Adrenal gland (tissue), 12 donors: ENCODE results near the gene GTF2IRD1. TPM values are rescaled to one million over a fixed set of nuclear protein-coding genes. Genes with fewer than 3 reads are reported as not detected.
"Not testable (repeated sequence)": the region's sequence is repeated elsewhere in the genome, so short reads cannot be mapped to it uniquely, and the experiment has no call there.

Source experiments
- DNase-seq, 7 donors: peaks; one replicate each; pipeline ENCODE4 v3.0.0-alpha.2; 2019 to 2020
- H3K27ac ChIP-seq, 5 donors: fragments of 200-600 bp; sonication (generic) in 4 of 5; 1 replicate in 3 of 5; 2 replicates in 2 of 5; pipeline versions ENCODE4 v1.5.1 to v1.8.0; 2016 to 2020; ENCODE audit warnings: mild to moderate bottlenecking in 1 of 5
- H3K27me3 ChIP-seq: fragments of 200-600 bp; 2 replicates; pipeline ENCODE4 v1.8.0; 2021
- H3K36me3 ChIP-seq, 2 donors: fragments of 200-600 bp; replicated peaks in 1 of 2; 1 replicate in 1 of 2; 2 replicates in 1 of 2; pipeline versions ENCODE4 v1.5.1 to v1.8.0; 2018 to 2022
- H3K4me1 ChIP-seq, 2 donors: fragments of 200-600 bp; replicated peaks in 1 of 2; 1 replicate in 1 of 2; 2 replicates in 1 of 2; pipeline versions ENCODE4 v1.5.1 to v1.8.0; 2018 to 2021
- H3K4me3 ChIP-seq, 4 donors: fragments of 200-600 bp; sonication (generic) in 3 of 4; one replicate each; pipeline ENCODE4 v1.5.1; 2016 to 2018
- H3K9me3 ChIP-seq, 3 donors: fragments of 200-600 bp; sonication (generic) in 1 of 3; replicated peaks in 1 of 3; 1 replicate in 2 of 3; 2 replicates in 1 of 3; pipeline versions ENCODE4 v1.5.1 to v1.8.0; 2016 to 2021
- CTCF ChIP-seq, 6 experiments: fragments of 450-650 bp in 4 of 6; fragments of 200-600 bp in 2 of 6; sonication (generic) in 1 of 6; IDR thresholded peaks; 1 replicate in 5 of 6; 2 replicates in 1 of 6; pipeline versions ENCODE4 v1.5.1 to v1.8.0; 2016 to 2021; ENCODE audit warnings: antibody characterized with exemption in 6 of 6, mild to moderate bottlenecking in 2 of 6, moderate library complexity in 1 of 6
- POLR2A ChIP-seq, 2 donors: fragments of 450-650 bp; IDR thresholded peaks; one replicate each; pipeline ENCODE4 v1.6.1; 2017; ENCODE audit warnings: antibody characterized with exemption in 2 of 2, mild to moderate bottlenecking in 2 of 2, moderate library complexity in 1 of 2
- WGBS, 4 donors: extraction: QIAGEN DNeasy Blood & Tissue Kit in 2 of 4; methylation state at CpG; one replicate each; pipeline versions ENCODE4 v1.1.5 to v1.1.7; 2013 to 2017; 5-methylcytosine and 5-hydroxymethylcytosine counted together
- intact Hi-C, 2 donors: fragments of 100-400 bp; cut with DNase I; formaldehyde crosslinking; loops; one replicate each; pipeline versions ENCODE4 v1.14.1 to v1.15.0; 2022 to 2023
- polyA plus RNA-seq, 3 donors: library from polyadenylated mRNA; stranded (reverse); fragments of 200-250 nt in 2 of 3; fragments of 350-450 nt in 1 of 3; fragmentation: Illumina TruSeq in 1 of 3; extraction: RNeasy Lipid Tissue Mini Kit (QIAGEN cat#74804) in 1 of 3; gene quantifications; one replicate each; pipeline ENCODE4 v1.2.3, GENCODE V29; 2013 to 2014
- total RNA-seq, 9 donors: library from RNA; depleted of rRNA in 4 of 9; stranded (reverse); fragments of >200 nt in 4 of 9; fragments of 120-200 nt in 1 of 9; fragmentation: NEBNext Ultra II Directional in 1 of 9; extraction: Animal tissue kit (Norgen Biotek cat#: 25700) in 1 of 9; gene quantifications; one replicate each; pipeline versions ENCODE4 v1.1.0 to v1.2.4, GENCODE V29; 2013 to 2023
- donor health status: healthy with polysubstance abuse.
- donor health status: Bipolar disorder and iron deficiency.
- donor health status: DM: yes; HTN: yes; CAD: no.
- donor health status: DM: no; HTN: no; CAD: no.
- donor health status: DM: no; HTN: no; CAD: no.
- donor health status: DM: yes; HTN: yes; CAD: no.

GTF2IRD1 gene
- total and polyA plus RNA-seq, 12 donors, result 7.4 to 41.3 (median 25.2) TPM

DNA sequence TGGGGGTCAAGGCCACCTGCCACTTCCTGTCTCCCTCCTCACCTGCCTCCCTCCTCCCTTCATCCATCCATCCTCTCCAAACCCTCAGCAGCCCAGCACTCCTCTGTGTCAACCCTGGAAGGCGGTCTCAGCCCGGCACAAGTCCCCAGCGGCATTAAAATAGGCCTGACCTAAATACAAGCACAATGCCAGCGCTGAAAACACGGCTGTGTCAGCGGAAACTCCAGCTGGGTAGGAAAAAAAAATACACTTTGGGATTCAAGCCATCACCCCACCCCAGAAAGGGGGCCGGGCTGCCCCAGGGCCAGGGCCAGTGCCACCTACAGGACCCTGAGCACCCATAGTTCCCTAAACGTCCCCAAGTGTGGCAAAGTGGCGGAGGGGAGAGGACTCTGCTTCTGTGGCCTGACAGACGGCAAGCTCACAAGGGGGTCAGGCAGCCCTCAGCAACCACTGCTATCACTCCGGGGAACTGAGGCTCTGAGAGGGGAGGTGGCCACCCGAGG lies 22.7 kb upstream of the GTF2IRD1 start:
- Histone ChIP-seq H3K9me3 (no peaks in the 10 kb centered on the region), H3K4me3 (no peak overlapping the region), H3K4me1 (no peaks in the 10 kb centered on the region), H3K27ac (no peak overlapping the region), H3K27me3 (no peaks in the 10 kb centered on the region), H3K36me3 (no peaks in the 10 kb centered on the region)
- peak in 1 of 7 donors; percentile 20 for DNase-seq
- WGBS, 4 donors, result 55 to 78% (median 69%) methylated on average over 11 to 12 of the region's 12 CpGs
- TF ChIP-seq CTCF (IDR thresholded peaks at IDR 0.05) (no peak), POLR2A (IDR thresholded peaks at IDR 0.05) (no peak)
- intact Hi-C loops, result no loop called here

DNA sequence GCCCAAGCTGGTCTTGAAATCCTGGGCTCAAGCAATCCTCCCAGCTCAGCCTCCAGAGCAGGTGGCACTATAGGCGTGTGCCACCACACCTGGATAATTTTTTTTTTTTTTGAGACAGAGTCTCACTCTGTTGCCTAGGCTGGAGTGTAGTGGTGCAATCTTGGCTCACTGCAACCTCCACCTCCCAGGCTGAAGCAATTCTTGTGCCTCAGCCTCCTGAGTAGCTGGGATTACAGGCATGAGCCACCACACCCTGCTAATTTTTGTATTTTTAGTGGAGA lies 16.5 kb upstream of the GTF2IRD1 start:
- H3K27me3 ChIP-seq, intact Hi-C loops, H3K4me3 ChIP-seq, H3K36me3 ChIP-seq, H3K4me1 ChIP-seq, DNase-seq, H3K9me3 ChIP-seq, H3K27ac ChIP-seq: not testable (repeated sequence)
- WGBS, 4 donors, result 88 to 100% (median 99%) methylated on average over 1 of the region's 1 CpG

GRCh38 chr7:74438327-74438726 lies 15.4 kb upstream of the GTF2IRD1 start:
- Histone ChIP-seq H3K9me3 (no peaks in the 10 kb centered on the region), H3K4me1 (no peaks in the 10 kb centered on the region), H3K36me3 (no peaks in the 10 kb centered on the region), H3K27ac (no peak overlapping the region), H3K4me3 (no peak overlapping the region), H3K27me3 (no peaks in the 10 kb centered on the region)
- TF ChIP-seq CTCF (IDR thresholded peaks at IDR 0.05) (no peak), POLR2A (IDR thresholded peaks at IDR 0.05) (no peak)
- intact Hi-C loops, result no loop called here
- WGBS, 4 donors, result 95 to 97% (median 96%) methylated on average over 2 of the region's 2 CpGs
- DNase-seq, result no peak

DNA sequence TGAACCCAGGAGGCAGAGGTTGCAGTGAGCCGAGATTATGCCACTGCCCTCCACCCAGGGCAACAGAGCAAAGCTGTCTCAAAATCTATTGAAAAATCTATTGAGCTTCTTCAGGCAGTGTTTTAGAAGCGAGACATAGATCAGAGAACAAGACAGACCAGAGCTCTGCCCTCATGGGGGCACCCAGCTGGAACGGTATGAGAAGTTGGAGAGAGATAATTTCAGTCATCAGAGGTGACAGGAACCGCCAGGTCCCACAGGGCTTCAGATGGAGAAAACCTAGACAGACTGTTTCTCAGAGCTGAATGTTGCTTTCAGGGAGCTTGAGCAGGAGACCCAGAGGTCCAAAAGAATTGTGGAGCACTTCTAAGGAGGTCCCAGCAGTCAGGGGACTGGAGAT lies 14.2 kb upstream of the GTF2IRD1 start:
- H3K27me3 ChIP-seq, result no peaks in the 10 kb centered on the region
- no peaks in the 10 kb centered on the region for H3K9me3 ChIP-seq
- no peaks in the 10 kb centered on the region for H3K36me3 ChIP-seq
- no peak for TF ChIP-seq POLR2A (IDR thresholded peaks at IDR 0.05)
- TF ChIP-seq CTCF (IDR thresholded peaks at IDR 0.05), result no peak
- H3K4me3 ChIP-seq, result no peak overlapping the region
- 89 to 96% (median 93%) methylated on average over 4 of the region's 4 CpGs for WGBS, 4 donors
- no peak overlapping the region for H3K27ac ChIP-seq
- intact Hi-C loops, result no loop called here
- no peak for DNase-seq
- no peaks in the 10 kb centered on the region for H3K4me1 ChIP-seq

GRCh38 chr7:74440143-74440542 lies 13.6 kb upstream of the GTF2IRD1 start:
- H3K9me3 ChIP-seq, DNase-seq, H3K4me1 ChIP-seq, H3K27ac ChIP-seq, H3K36me3 ChIP-seq, H3K27me3 ChIP-seq, H3K4me3 ChIP-seq: not testable (repeated sequence)
- intact Hi-C loops, result loop anchor here in 1 of 2 donors (10.0 kb wide), 2 partner anchors 65 to 125 kb away; no protein-coding TSS in a partner anchor
- 92 to 97% (median 95%) methylated on average over 3 of the region's 3 CpGs for WGBS, 4 donors
